K562 (cell line): ENCODE data around the gene CAPN2. TPM values are rescaled to one million over a fixed set of nuclear protein-coding genes. Genes with fewer than 3 reads are reported as not detected.

ENCODE experiments used
- EP300 ChIP-seq: IDR thresholded peaks from 2 replicates; pipeline ENCODE4 v1.6.1; 2012; ENCODE audit warnings: low read length, improper control_type of control experiment
- FOXM1 ChIP-seq, 2 experiments: fragments of 450-650 bp in 1 of 2; sonication (generic) in 1 of 2; formaldehyde crosslinking in 1 of 2; IDR thresholded peaks; 2 replicates each; pipeline versions ENCODE4 v1.6.1 to v1.9.0; 2017 to 2022; ENCODE audit warnings: low read depth in 2 of 2, mild to moderate bottlenecking in 2 of 2, missing genetic modification reagents in 1 of 2, moderate library complexity in 1 of 2
- KDM4B ChIP-seq, 2 experiments: fragments of 450-650 bp in 1 of 2; sonication (generic) in 1 of 2; IDR thresholded peaks; 2 replicates each; pipeline ENCODE4 v1.6.1; 2016 to 2017; ENCODE audit warnings: borderline replicate concordance in 2 of 2, antibody characterized with exemption in 1 of 2, low read depth in 1 of 2, mild to moderate bottlenecking in 1 of 2
- KLF16 ChIP-seq: IDR thresholded peaks from 2 replicates; pipeline ENCODE4 v1.6.1; 2016; ENCODE audit warnings: antibody characterized with exemption
- NR4A1 ChIP-seq, 2 experiments: fragments of 250-450 bp in 1 of 2; fragments of 450-650 bp in 1 of 2; sonication (Bioruptor Pico) in 1 of 2; IDR thresholded peaks; 2 replicates each; pipeline versions ENCODE4 v1.4.0 to v1.6.1; 2016 to 2020; ENCODE audit warnings: mild to moderate bottlenecking in 2 of 2, missing compliant biosample characterization in 1 of 2, missing genetic modification characterization in 1 of 2, moderate library complexity in 1 of 2
- RBBP5 ChIP-seq: fragments of 200-600 bp; sonication (generic); IDR thresholded peaks from 2 replicates; pipeline ENCODE4 v1.6.1; 2012; ENCODE audit warnings: borderline replicate concordance, mild to moderate bottlenecking, low read length, control low read depth, inconsistent platforms; ENCODE audit not compliant: insufficient read depth, poor library complexity, severe bottlenecking
- RFX1 ChIP-seq: fragments of 450-650 bp; IDR thresholded peaks from 2 replicates; pipeline ENCODE4 v1.6.1; 2016; ENCODE audit warnings: mild to moderate bottlenecking, moderate library complexity
- VEZF1 ChIP-seq: fragments of 200-800 bp; sonication (Bioruptor generic); IDR thresholded peaks from 2 replicates; pipeline ENCODE4 v1.6.1; 2017; ENCODE audit warnings: missing genetic modification characterization, missing compliant biosample characterization
- ZBTB49 ChIP-seq: sonication (generic); formaldehyde crosslinking; IDR thresholded peaks from 2 replicates; pipeline ENCODE4 v1.8.0; 2022; ENCODE audit warnings: missing genetic modification reagents, mild to moderate bottlenecking, borderline replicate concordance
- ZNF318 ChIP-seq, 2 experiments: fragments of 450-650 bp; IDR thresholded peaks; 2 replicates each; pipeline ENCODE4 v1.6.1; 2016; ENCODE audit warnings: mild to moderate bottlenecking in 2 of 2, borderline replicate concordance in 1 of 2, low read depth in 1 of 2, moderate library complexity in 1 of 2
- ZNF57 ChIP-seq: fragments of 450-650 bp; formaldehyde crosslinking; IDR thresholded peaks from 2 replicates; pipeline ENCODE4 v1.4.0; 2020; ENCODE audit warnings: mild to moderate bottlenecking, moderate library complexity
- polyA plus RNA-seq, 8 experiments: library from polyadenylated mRNA; depleted of rRNA in 4 of 8; stranded (reverse) in 5 of 8; unstranded in 3 of 8; fragments of >200 nt; fragmentation: Nextera tagmentation in 2 of 8; fragmentation: Illumina TruSeq in 1 of 8; extraction: Ambion mirVana in 2 of 8; extraction: Trizol in 1 of 8; gene quantifications; 2 replicates each; pipeline versions ENCODE4 v1.2.1 to v1.2.3, GENCODE V29; 2011 to 2014; ENCODE audit warnings: inconsistent platforms in 1 of 8, missing spikeins in 1 of 8
- total RNA-seq, 7 experiments: library from RNA; depleted of rRNA in 6 of 7; stranded (reverse); fragments of >200 nt in 6 of 7; fragmentation: Illumina TruSeq in 2 of 7; extraction: Trizol in 2 of 7; gene quantifications; 2 replicates each; pipeline versions ENCODE4 v1.2.1 to v1.2.3, GENCODE V29; 2011 to 2021; ENCODE audit warnings: low replicate concordance in 1 of 7

CAPN2 gene
- total and polyA plus RNA-seq, 9 of the 15 experiments (the other 6 are each of a cell fraction or from before 2014, with no cell fraction given): 24.6 to 157 (median 101) TPM

GRCh38 chr1:223710179-223711133 lies 1.9 kb upstream of the CAPN2 start (continued):
- TF ChIP-seq EP300 (peak; percentile 52; the same call in 1 of the 2 replicates), ZNF57 (no peak), NR4A1 (CRISPR knock-in tag; IDR thresholded peaks at IDR 0.05) (no peak), NR4A1 (tag; IDR thresholded peaks at IDR 0.05) (no peak), FOXM1 (IDR thresholded peaks at IDR 0.05; ENCODE audit: low read depth) (0 out of 2 replicates have a peak, but pooled peaks have one; percentile 16), FOXM1 (CRISPR knock-in tag; IDR thresholded peaks at IDR 0.05; ENCODE audit: low read depth) (no peak), VEZF1 (CRISPR knock-in tag) (peak; percentile 28; the same call in 1 of the 2 replicates), RFX1 (no peak), ZNF318 (IDR thresholded peaks at IDR 0.05; ENCODE audit: borderline replicate concordance in 1 of 2, low read depth in 1 of 2) (no peak), ZBTB49 (CRISPR knock-in tag) (no peak), KDM4B (IDR thresholded peaks at IDR 0.05; ENCODE audit: borderline replicate concordance in 2 of 2, low read depth in 1 of 2) (no peak), KLF16 (peak; percentile 17; the same call in 1 of the 2 replicates), RBBP5 (no peak)
